A673 (cell line): ENCODE data around the gene MTFR1L. TPM values are rescaled to one million over a fixed set of nuclear protein-coding genes. Genes with fewer than 3 reads are reported as not detected.

Source experiments
- BruUV-seq: library from RNA; stranded (reverse); fragments of 400-500 nt; replicated peaks from 2 replicates; lab custom pipeline; 2021; lab: Mats Ljungman, UMichigan
- CTCF ChIA-PET: fragments of 300-600 bp; sonication (Branson Sonifier 250); formaldehyde crosslinking; loops from one replicate; lab custom pipeline; 2022; ENCODE audit warnings: antibody characterized with exemption; lab: Charles Lee
- POLR2A ChIA-PET: fragments of 300-600 bp; sonication (Branson Sonifier 250); formaldehyde crosslinking; loops from one replicate; lab custom pipeline; 2022; ENCODE audit warnings: antibody characterized with exemption; ENCODE audit not compliant: low non-redundant PET; lab: Charles Lee
- DNase-seq: peaks from one replicate; pipeline ENCODE4 v3.0.0-alpha.2; 2015; ENCODE audit warnings: low spot score
- H3K27ac ChIP-seq: fragments of 200-600 bp; sonication (generic); 2 replicates; pipeline ENCODE4 v1.5.1; 2016; ENCODE audit warnings: mixed run types, low read depth, mild to moderate bottlenecking, mixed read lengths, antibody characterized with exemption, low read length; ENCODE audit not compliant: poor library complexity, severe bottlenecking
- H3K27me3 ChIP-seq: fragments of 200-600 bp; sonication (generic); replicated peaks from 2 replicates; pipeline ENCODE4 v1.6.1; 2017; ENCODE audit warnings: mixed run types, low read depth, mild to moderate bottlenecking, mixed read lengths, antibody characterized with exemption, low read length; ENCODE audit not compliant: insufficient read depth, poor library complexity
- H3K36me3 ChIP-seq: fragments of 200-600 bp; sonication (generic); 2 replicates; pipeline ENCODE4 v1.6.1; 2016; ENCODE audit warnings: mixed run types, mild to moderate bottlenecking, mixed read lengths, antibody characterized with exemption, low read length; ENCODE audit not compliant: insufficient read depth, poor library complexity, severe bottlenecking
- H3K4me1 ChIP-seq: fragments of 200-600 bp; sonication (generic); 2 replicates; pipeline ENCODE4 v1.6.1; 2017; ENCODE audit warnings: mixed run types, mild to moderate bottlenecking, mixed read lengths, antibody characterized with exemption, low read length; ENCODE audit not compliant: insufficient read depth, poor library complexity, severe bottlenecking
- H3K4me3 ChIP-seq: fragments of 200-600 bp; sonication (generic); 2 replicates; pipeline ENCODE4 v1.5.1; 2016; ENCODE audit warnings: low read depth, mixed run types, mild to moderate bottlenecking, mixed read lengths, low read length; ENCODE audit not compliant: poor library complexity, severe bottlenecking
- H3K9me3 ChIP-seq: fragments of 200-600 bp; sonication (generic); 2 replicates; pipeline ENCODE4 v1.6.1; 2016; ENCODE audit warnings: mixed run types, low read depth, mild to moderate bottlenecking, mixed read lengths, antibody characterized with exemption, low read length; ENCODE audit not compliant: poor library complexity, severe bottlenecking
- EZH2 ChIP-seq: fragments of 200-600 bp; sonication (generic); IDR thresholded peaks from 2 replicates; pipeline ENCODE4 v1.6.1; 2017; ENCODE audit warnings: borderline replicate concordance, low read depth, mild to moderate bottlenecking, mixed read lengths, antibody characterized with exemption, low read length; ENCODE audit not compliant: poor library complexity, severe bottlenecking
- intact Hi-C: fragments of 100-400 bp; cut with micrococcal nuclease; formaldehyde crosslinking; loops from one replicate; pipeline ENCODE4 v1.10.0; 2022; ENCODE audit not compliant: unreplicated experiment
- total RNA-seq: library from RNA; stranded (reverse); gene quantifications from 2 replicates; pipeline ENCODE4 v1.2.3, GENCODE V29; 2021
- TF ChIP-seq, protein P1 (sequence below): fragments of 300-800, 200-600 bp; sonication (generic); conservative IDR thresholded peaks from 2 replicates; pipeline ENCODE4 v1.5.1; 2017; ENCODE audit warnings: low read depth, mild to moderate bottlenecking, antibody characterized with exemption, low read length, moderate library complexity, mixed read lengths

Gene MTFR1L
- total RNA-seq, 1 experiment from 2014 or later: 45.0 TPM

DNA sequence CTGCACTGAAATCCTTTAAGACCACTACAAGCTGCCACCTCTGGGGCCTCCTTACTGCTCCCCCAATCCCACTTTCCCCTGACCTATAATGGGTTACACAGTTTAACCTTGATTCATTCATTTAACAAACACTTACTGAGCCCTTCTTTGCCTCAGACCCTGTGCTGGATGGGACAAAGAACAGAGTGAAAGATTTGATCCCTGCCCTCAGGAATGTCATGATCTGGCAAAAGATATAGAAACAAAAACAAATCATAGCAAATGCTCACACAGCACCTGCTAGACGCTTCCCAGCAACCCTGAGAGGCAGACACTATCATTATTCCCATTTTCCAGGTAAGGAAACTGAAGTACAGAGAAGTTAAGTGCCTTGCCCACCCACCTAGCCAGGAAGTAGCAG lies 46.5 kb downstream of the MTFR1L start:
- POLR2A ChIA-PET: no interaction called here
- TF ChIP-seq, protein P1, sequence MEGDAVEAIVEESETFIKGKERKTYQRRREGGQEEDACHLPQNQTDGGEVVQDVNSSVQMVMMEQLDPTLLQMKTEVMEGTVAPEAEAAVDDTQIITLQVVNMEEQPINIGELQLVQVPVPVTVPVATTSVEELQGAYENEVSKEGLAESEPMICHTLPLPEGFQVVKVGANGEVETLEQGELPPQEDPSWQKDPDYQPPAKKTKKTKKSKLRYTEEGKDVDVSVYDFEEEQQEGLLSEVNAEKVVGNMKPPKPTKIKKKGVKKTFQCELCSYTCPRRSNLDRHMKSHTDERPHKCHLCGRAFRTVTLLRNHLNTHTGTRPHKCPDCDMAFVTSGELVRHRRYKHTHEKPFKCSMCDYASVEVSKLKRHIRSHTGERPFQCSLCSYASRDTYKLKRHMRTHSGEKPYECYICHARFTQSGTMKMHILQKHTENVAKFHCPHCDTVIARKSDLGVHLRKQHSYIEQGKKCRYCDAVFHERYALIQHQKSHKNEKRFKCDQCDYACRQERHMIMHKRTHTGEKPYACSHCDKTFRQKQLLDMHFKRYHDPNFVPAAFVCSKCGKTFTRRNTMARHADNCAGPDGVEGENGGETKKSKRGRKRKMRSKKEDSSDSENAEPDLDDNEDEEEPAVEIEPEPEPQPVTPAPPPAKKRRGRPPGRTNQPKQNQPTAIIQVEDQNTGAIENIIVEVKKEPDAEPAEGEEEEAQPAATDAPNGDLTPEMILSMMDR: no peak
- TF ChIP-seq EZH2: no peak
- Histone ChIP-seq H3K4me3 (no peak overlapping the region), H3K27me3 (no peaks in the 10 kb centered on the region), H3K9me3 (no peaks in the 10 kb centered on the region), H3K36me3 (no peaks in the 10 kb centered on the region), H3K27ac (no peak overlapping the region), H3K4me1 (peaks cover 2% of the 10 kb centered on the region)
- intact Hi-C loops: no loop called here
- BruUV-seq: no TSS peak
- CTCF ChIA-PET: no interaction called here
- DNase-seq: no peak

DNA sequence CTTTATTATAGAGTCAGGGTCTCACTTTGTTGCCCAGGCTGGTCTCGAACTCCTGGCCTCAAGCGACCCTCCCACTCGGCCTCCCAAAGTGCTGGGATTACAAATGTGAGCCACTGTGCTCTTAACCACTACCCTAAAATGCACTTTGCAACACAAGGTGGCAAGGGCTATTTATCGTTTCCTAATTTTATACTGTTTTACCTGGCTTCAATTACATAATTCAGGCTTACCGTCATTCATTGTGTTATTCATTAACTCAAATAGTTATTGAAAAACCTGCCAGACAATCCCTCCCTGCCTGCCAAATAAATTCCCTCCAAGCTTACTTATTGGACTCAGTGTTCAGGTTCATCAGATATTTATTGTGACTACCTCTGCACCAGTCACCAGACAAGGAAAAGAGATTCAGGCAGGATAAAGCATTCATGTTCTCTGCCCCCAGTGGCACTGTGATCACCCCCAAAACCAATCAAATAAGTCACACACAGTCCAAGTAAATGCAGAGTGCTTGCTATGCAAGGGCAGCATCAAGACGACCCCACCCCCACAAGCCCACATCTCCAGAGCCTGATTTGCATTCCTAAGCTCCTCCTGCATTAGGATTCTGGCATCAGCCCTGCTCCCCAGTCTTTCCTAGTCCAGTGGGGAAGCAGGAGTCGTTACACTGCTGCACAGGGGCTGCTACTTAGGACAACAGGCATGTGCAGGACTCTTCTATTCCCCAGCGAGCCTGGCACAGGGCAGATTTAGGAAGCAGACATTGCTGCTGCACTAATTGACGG lies 47.6 kb downstream of the MTFR1L start:
- ChIA-PET POLR2A (no interaction called here), CTCF (no interaction called here)
- no peaks in the 10 kb centered on the region for H3K36me3 ChIP-seq
- no peak overlapping the region for H3K4me3 ChIP-seq
- no peaks in the 10 kb centered on the region for H3K27me3 ChIP-seq
- no peaks in the 10 kb centered on the region for H3K4me1 ChIP-seq
- no TSS peak for BruUV-seq
- TF ChIP-seq, protein P1: no peak
- no peak for TF ChIP-seq EZH2
- H3K9me3 ChIP-seq: no peaks in the 10 kb centered on the region
- no peak overlapping the region for H3K27ac ChIP-seq
- no peak for DNase-seq
- intact Hi-C loops: no loop called here

DNA sequence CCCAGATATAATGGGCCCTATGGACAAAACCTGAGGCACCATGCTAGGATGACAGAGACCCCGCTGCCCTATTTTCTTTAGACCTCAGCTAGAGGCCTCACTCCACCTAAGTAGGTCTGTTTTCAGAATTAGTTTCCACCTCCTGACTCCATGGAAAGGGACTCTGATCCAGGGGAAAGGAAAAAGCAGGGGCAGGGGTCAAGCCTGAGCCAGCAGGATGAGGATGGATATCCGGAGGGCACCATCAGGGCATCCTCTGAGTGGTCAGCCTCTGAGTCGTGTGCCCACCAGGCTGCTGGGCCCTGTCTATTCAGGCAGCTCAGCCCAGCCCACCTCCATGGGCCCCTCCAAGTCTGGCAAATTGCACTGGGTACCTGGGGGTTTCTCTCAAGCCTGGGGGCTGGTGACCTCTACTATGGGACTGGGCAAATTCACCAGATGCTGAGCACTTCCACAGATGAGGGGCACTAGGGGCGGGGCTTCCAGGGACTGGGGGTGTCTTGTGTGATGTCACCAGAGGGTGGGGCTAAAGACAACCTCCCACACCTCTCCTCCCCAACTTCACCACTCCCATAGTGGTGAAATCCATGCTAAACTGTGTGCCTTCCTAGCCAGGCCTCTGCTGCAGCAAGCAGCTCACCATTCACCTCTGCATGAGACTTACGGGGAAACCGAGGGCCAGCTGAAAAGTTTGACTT lies 50.3 kb downstream of the MTFR1L start:
- intact Hi-C loops: no loop called here
- no peaks in the 10 kb centered on the region for H3K36me3 ChIP-seq
- no TSS peak for BruUV-seq
- H3K27ac ChIP-seq: no peak overlapping the region
- H3K4me3 ChIP-seq: no peak overlapping the region
- H3K9me3 ChIP-seq: no peaks in the 10 kb centered on the region
- TF ChIP-seq EZH2: no peak
- TF ChIP-seq, protein P1: no peak
- CTCF ChIA-PET: no interaction called here
- POLR2A ChIA-PET: no interaction called here
- no peak for DNase-seq
- no peaks in the 10 kb centered on the region for H3K27me3 ChIP-seq
- H3K4me1 ChIP-seq: peaks cover 4% of the 10 kb centered on the region
